Neural cell (in vitro differentiated cells): ENCODE data around the gene MAST4. TPM values are rescaled to one million over a fixed set of nuclear protein-coding genes. Genes with fewer than 3 reads are reported as not detected.

Experiments used
- H2AFZ ChIP-seq: fragments of 200-600, 300-800 bp; sonication (generic), shearing (Covaris generic); 2 replicates; pipeline ENCODE4 v1.6.0; 2014; ENCODE audit warnings: low read depth, mild to moderate bottlenecking, antibody characterized with exemption, low read length, moderate library complexity
- H3F3A ChIP-seq: fragments of 200-600 bp; shearing (Covaris generic); 2 replicates; pipeline ENCODE4 v1.6.1; 2016; ENCODE audit warnings: mild to moderate bottlenecking, moderate library complexity, mixed read lengths, antibody characterized with exemption, low read length; ENCODE audit not compliant: insufficient read depth, poor library complexity, severe bottlenecking
- H3K27ac ChIP-seq: fragments of 200-600, 300-800 bp; sonication (generic), shearing (Covaris generic); 2 replicates; pipeline ENCODE4 v1.5.1; 2014; ENCODE audit warnings: mild to moderate bottlenecking, low read length, moderate library complexity
- H3K27me3 ChIP-seq: fragments of 300-800, 200-600 bp; sonication (generic), shearing (Covaris generic); 2 replicates; pipeline ENCODE4 v1.6.0; 2014; ENCODE audit warnings: mild to moderate bottlenecking, low read depth, low read length, moderate library complexity; ENCODE audit not compliant: insufficient read depth
- H3K36me3 ChIP-seq: fragments of 300-800, 200-600 bp; sonication (generic), shearing (Covaris generic); 2 replicates; pipeline ENCODE4 v1.5.1; 2014; ENCODE audit warnings: mild to moderate bottlenecking, antibody characterized with exemption, low read length, moderate library complexity; ENCODE audit not compliant: insufficient read depth
- H3K4me2 ChIP-seq: fragments of 300-800, 200-600 bp; sonication (generic), shearing (Covaris generic); 2 replicates; pipeline ENCODE4 v1.6.0; 2014; ENCODE audit warnings: mild to moderate bottlenecking, low read length
- H3K4me3 ChIP-seq: fragments of 300-800, 200-600 bp; sonication (generic), shearing (Covaris generic); 2 replicates; pipeline ENCODE4 v1.5.1; 2014; ENCODE audit warnings: mild to moderate bottlenecking, low read length, moderate library complexity
- H3K79me2 ChIP-seq: fragments of 200-600 bp; shearing (Covaris generic); replicated peaks from 2 replicates; pipeline ENCODE4 v1.6.0; 2014; ENCODE audit warnings: mild to moderate bottlenecking, low read length, moderate library complexity; ENCODE audit not compliant: insufficient read depth
- H3K9ac ChIP-seq: fragments of 300-800, 200-600 bp; sonication (generic), shearing (Covaris generic); 2 replicates; pipeline ENCODE4 v1.6.1; 2016; ENCODE audit warnings: mild to moderate bottlenecking, low read length, mixed read lengths
- H3K9me2 ChIP-seq: fragments of 200-600 bp; shearing (Covaris generic); 2 replicates; pipeline ENCODE4 v1.6.1; 2016; ENCODE audit warnings: mild to moderate bottlenecking, low read length, mixed read lengths; ENCODE audit not compliant: insufficient read depth
- H3K9me3 ChIP-seq: fragments of 200-600, 300-800 bp; sonication (generic), shearing (Covaris generic); 2 replicates; pipeline ENCODE4 v1.6.1; 2016; ENCODE audit warnings: mild to moderate bottlenecking, mixed run types, low read length, moderate library complexity, mixed read lengths
- H4K20me1 ChIP-seq: fragments of 200-600 bp; shearing (Covaris generic); 2 replicates; pipeline ENCODE4 v1.6.1; 2016; ENCODE audit warnings: mild to moderate bottlenecking, mixed run types; ENCODE audit not compliant: insufficient read depth
- EP300 ChIP-seq: fragments of 450-650 bp; conservative IDR thresholded peaks from 2 replicates; pipeline ENCODE4 v1.6.1; 2014; ENCODE audit warnings: antibody characterized with exemption, mild to moderate bottlenecking, moderate library complexity; ENCODE audit not compliant: poor library complexity, severe bottlenecking
- EZH2 ChIP-seq: fragments of 200-600, 300-800 bp; shearing (Covaris generic), sonication (generic); IDR thresholded peaks from 2 replicates; pipeline ENCODE4 v1.6.1; 2014; ENCODE audit warnings: antibody characterized with exemption, low read length, borderline replicate concordance, mild to moderate bottlenecking; ENCODE audit not compliant: insufficient read depth, poor library complexity, severe bottlenecking
- MXI1 ChIP-seq: fragments of 450-650 bp; conservative IDR thresholded peaks from 2 replicates; pipeline ENCODE4 v1.6.1; 2014; ENCODE audit warnings: antibody characterized with exemption, mild to moderate bottlenecking; ENCODE audit not compliant: poor library complexity, severe bottlenecking
- POLR2AphosphoS5 ChIP-seq: IDR thresholded peaks from 2 replicates; pipeline ENCODE4 v1.6.1; 2012
- RAD21 ChIP-seq: fragments of 450-650 bp; conservative IDR thresholded peaks from 2 replicates; pipeline ENCODE4 v1.6.1; 2014; ENCODE audit warnings: antibody characterized with exemption, mild to moderate bottlenecking, moderate library complexity
- SMC3 ChIP-seq: fragments of 450-650 bp; conservative IDR thresholded peaks from 2 replicates; pipeline ENCODE4 v1.6.1; 2014; ENCODE audit warnings: antibody characterized with exemption, mild to moderate bottlenecking, moderate library complexity; ENCODE audit not compliant: poor library complexity
- TAF1 ChIP-seq: IDR thresholded peaks from 2 replicates; pipeline ENCODE4 v1.6.1; 2012; ENCODE audit warnings: low read depth
- polyA plus RNA-seq: library from polyadenylated mRNA; depleted of rRNA; stranded (reverse); fragments of >200 nt; gene quantifications from 2 replicates; pipeline ENCODE4 v1.2.3, GENCODE V29; 2014
- TF ChIP-seq, protein P1 (sequence below): fragments of 450-650 bp; IDR thresholded peaks from 2 replicates; pipeline ENCODE4 v1.5.1; 2014; ENCODE audit warnings: antibody characterized with exemption, mild to moderate bottlenecking, moderate library complexity; ENCODE audit not compliant: poor library complexity, severe bottlenecking
- TF ChIP-seq, protein P2 (sequence below): IDR thresholded peaks from 2 replicates; pipeline ENCODE4 v1.6.1; 2012; ENCODE audit warnings: borderline replicate concordance

Gene MAST4
- polyA plus RNA-seq, 1 donor from 2014 or later, result 2.3 TPM

DNA sequence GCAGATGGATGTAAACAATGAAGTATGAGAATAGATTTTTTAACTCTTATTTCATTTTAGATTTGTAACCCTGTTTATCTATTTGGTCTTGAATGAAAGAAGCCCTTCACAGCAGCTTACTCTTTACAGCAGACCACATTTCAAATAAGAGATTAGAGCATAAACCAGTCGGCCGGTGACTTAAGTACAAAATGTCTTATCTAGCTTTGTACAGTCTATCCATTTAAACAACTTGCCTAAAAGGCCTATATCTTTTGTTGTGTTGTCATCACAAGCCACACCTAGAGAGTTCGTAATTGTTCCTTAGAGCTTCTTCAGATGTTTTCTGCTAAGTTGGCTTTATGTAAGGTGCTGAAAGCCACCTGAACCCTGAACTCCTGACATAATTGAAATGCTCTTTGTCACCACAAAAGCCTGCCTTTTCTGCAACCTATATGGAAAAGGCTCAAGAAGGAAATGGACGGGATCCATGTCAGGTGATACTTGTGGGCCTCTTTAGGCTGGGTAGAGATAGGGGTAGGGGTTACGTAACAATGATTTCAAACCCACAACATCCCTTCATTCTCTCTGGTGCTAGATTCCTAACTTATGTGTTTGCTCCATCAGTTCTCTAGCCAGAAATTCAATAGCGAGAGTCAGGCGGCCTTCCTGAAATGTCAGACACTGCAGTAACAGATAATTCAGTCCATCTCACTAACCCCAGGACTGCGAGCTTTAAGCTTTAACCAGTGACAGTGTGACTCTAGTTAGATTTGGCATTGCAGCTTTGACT, 437.9 kb downstream of the MAST4 start:
- Histone ChIP-seq H3K27me3 (no peaks in the 10 kb centered on the region), H3K4me2 (no peak overlapping the region), H3K79me2 (no peaks in the 10 kb centered on the region), H4K20me1 (no peaks in the 10 kb centered on the region), H3F3A (no peaks in the 10 kb centered on the region), H3K9me2 (no peaks in the 10 kb centered on the region), H3K36me3 (no peaks in the 10 kb centered on the region), H3K9ac (no peak overlapping the region), H2AFZ (no peak overlapping the region), H3K4me3 (no peak overlapping the region), H3K27ac (no peak overlapping the region), H3K9me3 (no peaks in the 10 kb centered on the region)
- no peak for TF ChIP-seq SMC3
- TF ChIP-seq, protein P1, sequence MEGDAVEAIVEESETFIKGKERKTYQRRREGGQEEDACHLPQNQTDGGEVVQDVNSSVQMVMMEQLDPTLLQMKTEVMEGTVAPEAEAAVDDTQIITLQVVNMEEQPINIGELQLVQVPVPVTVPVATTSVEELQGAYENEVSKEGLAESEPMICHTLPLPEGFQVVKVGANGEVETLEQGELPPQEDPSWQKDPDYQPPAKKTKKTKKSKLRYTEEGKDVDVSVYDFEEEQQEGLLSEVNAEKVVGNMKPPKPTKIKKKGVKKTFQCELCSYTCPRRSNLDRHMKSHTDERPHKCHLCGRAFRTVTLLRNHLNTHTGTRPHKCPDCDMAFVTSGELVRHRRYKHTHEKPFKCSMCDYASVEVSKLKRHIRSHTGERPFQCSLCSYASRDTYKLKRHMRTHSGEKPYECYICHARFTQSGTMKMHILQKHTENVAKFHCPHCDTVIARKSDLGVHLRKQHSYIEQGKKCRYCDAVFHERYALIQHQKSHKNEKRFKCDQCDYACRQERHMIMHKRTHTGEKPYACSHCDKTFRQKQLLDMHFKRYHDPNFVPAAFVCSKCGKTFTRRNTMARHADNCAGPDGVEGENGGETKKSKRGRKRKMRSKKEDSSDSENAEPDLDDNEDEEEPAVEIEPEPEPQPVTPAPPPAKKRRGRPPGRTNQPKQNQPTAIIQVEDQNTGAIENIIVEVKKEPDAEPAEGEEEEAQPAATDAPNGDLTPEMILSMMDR, result no peak
- TF ChIP-seq, protein P2, sequence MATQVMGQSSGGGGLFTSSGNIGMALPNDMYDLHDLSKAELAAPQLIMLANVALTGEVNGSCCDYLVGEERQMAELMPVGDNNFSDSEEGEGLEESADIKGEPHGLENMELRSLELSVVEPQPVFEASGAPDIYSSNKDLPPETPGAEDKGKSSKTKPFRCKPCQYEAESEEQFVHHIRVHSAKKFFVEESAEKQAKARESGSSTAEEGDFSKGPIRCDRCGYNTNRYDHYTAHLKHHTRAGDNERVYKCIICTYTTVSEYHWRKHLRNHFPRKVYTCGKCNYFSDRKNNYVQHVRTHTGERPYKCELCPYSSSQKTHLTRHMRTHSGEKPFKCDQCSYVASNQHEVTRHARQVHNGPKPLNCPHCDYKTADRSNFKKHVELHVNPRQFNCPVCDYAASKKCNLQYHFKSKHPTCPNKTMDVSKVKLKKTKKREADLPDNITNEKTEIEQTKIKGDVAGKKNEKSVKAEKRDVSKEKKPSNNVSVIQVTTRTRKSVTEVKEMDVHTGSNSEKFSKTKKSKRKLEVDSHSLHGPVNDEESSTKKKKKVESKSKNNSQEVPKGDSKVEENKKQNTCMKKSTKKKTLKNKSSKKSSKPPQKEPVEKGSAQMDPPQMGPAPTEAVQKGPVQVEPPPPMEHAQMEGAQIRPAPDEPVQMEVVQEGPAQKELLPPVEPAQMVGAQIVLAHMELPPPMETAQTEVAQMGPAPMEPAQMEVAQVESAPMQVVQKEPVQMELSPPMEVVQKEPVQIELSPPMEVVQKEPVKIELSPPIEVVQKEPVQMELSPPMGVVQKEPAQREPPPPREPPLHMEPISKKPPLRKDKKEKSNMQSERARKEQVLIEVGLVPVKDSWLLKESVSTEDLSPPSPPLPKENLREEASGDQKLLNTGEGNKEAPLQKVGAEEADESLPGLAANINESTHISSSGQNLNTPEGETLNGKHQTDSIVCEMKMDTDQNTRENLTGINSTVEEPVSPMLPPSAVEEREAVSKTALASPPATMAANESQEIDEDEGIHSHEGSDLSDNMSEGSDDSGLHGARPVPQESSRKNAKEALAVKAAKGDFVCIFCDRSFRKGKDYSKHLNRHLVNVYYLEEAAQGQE, result no peak
- no peak for TF ChIP-seq RAD21
- no peak for TF ChIP-seq EP300
- no peak for TF ChIP-seq POLR2AphosphoS5
- TF ChIP-seq TAF1, result no peak
- no peak for TF ChIP-seq EZH2
- TF ChIP-seq MXI1, result no peak

DNA sequence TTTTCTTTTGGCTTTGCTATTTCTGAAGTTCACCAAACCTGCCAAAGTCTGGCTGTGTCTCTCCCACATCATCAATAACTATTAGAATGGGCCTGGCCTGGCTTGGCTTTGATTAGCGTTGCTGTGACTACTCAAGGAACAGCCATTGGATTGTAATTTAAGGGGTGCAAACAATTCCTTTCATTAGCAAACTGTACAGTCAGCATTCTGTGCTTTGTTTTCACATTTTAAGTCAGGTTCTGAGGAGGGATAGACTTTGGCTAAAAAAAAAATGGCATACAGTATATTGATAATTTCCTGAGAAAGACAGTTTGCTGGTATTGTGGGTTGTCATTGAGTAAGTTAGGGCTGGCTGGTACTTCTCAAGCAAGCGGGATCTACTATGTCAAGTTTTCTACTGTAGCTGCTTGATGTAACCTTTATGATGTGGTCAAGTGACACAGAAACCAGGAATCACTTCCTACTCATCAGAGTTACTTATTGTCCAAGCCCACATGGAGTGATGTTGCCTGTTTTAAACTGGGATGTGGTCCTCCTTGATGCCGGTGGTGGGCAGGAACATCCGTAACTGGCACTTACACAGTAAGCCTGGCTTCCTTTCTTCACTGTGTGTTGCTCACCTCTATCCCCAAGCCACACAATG, 439.0 kb downstream of the MAST4 start:
- Histone ChIP-seq H3K79me2 (no peaks in the 10 kb centered on the region), H3K27ac (no peak overlapping the region)
- TF ChIP-seq RAD21 (no peak), MXI1 (no peak), EZH2 (no peak), TAF1 (no peak)
- TF ChIP-seq, protein P2, result no peak

More for the DNA sequence above, 439.0 kb downstream of the MAST4 start:
- Histone ChIP-seq H3K4me3 (no peak overlapping the region), H3K9me3 (no peaks in the 10 kb centered on the region), H3K9ac (no peak overlapping the region), H3K36me3 (no peaks in the 10 kb centered on the region), H4K20me1 (no peaks in the 10 kb centered on the region), H3K4me2 (no peak overlapping the region), H2AFZ (no peak overlapping the region), H3F3A (no peaks in the 10 kb centered on the region), H3K9me2 (no peaks in the 10 kb centered on the region), H3K27me3 (no peaks in the 10 kb centered on the region)
